Amniotic stem cell (primary cell): ENCODE data around the gene MYOT.

Experiments used
- DNase-seq: peaks from one replicate; lab custom pipeline; 2025; lab: John Stamatoyannopoulos, UW

Gene MYOT

GRCh38 chr5:137902408-137903133, 34.9 kb downstream of the MYOT start:
- DNase-seq = no peak

- no peak for DNase-seq
Observed at GRCh38 chr5:137914758-137915157, 47.1 kb downstream of the MYOT start.

DNA sequence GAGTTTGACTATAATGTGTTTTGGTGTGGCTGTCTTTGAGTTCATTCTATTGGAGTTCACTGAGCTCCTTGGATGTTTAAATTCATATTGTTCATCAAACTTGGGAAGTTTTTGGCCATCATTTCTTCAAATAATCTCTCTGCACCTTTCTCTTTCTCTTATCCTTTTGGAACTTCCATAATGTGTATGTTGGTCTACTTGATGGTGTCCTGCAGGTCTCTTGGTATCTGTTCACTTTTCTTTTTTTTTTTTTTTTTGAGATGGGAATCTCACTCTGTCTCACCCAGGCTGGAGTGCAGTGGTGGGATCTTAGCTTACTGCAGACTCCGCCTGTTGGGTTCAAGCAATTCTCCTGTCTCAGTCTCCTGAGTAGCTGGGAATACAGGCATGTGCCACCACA, 49.3 kb downstream of the MYOT start:
- no peak for DNase-seq

DNA sequence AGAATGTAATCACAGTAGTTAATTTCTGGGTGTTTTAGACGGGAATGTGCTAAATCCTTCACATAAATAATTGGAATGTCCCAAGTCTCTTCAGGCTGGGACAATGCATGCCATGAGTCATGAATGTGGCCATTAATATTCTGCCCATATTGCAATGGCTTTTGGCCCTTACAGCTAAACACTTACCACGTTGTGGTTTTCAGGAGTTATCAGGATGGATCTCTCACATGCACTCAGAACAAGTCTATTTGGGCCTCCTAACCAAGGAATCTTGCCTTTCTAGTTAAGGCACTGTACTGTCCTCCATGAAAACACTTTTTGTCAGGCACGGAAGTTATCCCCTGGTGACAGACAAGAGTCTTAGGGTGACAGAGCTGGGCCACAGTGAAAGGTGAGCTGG, 54.3 kb downstream of the MYOT start:
- DNase-seq = no peak

- DNase-seq = no peak
Observed at GRCh38 chr5:137923856-137924255, 56.2 kb downstream of the MYOT start.

- DNase-seq = no peak
Observed at GRCh38 chr5:137932800-137933199, 65.1 kb downstream of the MYOT start.

- no peak for DNase-seq
Observed at GRCh38 chr5:137933491-137933911, 65.8 kb downstream of the MYOT start.

DNA sequence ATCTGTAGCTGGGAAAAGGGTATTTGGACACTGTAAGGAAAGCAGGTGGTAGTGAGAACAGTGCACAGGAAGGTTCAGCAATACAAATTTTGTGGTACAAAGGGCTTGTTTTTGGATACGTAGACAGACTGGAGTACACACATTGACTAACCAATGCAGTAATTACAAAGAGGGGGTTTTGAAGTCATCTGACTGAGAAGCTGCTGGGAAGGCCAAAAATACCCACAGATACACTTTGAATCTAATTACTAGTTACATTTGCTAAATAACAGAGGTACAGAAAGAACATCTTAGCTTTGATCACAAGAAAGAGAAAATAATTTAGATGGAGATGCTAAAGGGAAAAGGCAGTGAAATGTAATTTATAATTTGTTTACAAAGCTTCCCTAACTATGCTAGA, 67.5 kb downstream of the MYOT start:
- DNase-seq = no peak

- DNase-seq = no peak
Observed at GRCh38 chr5:137935694-137936093, 68.0 kb downstream of the MYOT start.
